Left ventricle myocardium inferior (tissue), 1 donor: Measurements from ENCODE around the gene MSANTD2. TPM values are rescaled to one million over a fixed set of nuclear protein-coding genes. Genes with fewer than 3 reads are reported as not detected.

ENCODE experiments used
- DNase-seq: peaks from one replicate; pipeline ENCODE4 v3.0.0-alpha.2; 2020
- H3K27ac ChIP-seq: fragments of 200-600 bp; replicated peaks from 2 replicates; pipeline ENCODE4 v1.8.0; 2021
- H3K27me3 ChIP-seq: fragments of 200-600 bp; 2 replicates; pipeline ENCODE4 v1.8.0; 2021; ENCODE audit warnings: low read depth
- H3K36me3 ChIP-seq: fragments of 200-600 bp; 2 replicates; pipeline ENCODE4 v1.8.0; 2021
- H3K4me1 ChIP-seq: fragments of 200-600 bp; 2 replicates; pipeline ENCODE4 v1.8.0; 2021
- H3K4me3 ChIP-seq: fragments of 200-600 bp; 2 replicates; pipeline ENCODE4 v1.8.0; 2021; ENCODE audit warnings: mild to moderate bottlenecking, moderate library complexity
- H3K9me3 ChIP-seq: fragments of 200-600 bp; replicated peaks from 2 replicates; pipeline ENCODE4 v1.8.0; 2021
- CTCF ChIP-seq: fragments of 200-600 bp; IDR thresholded peaks from 2 replicates; pipeline ENCODE4 v1.8.0; 2021; ENCODE audit warnings: antibody characterized with exemption, mild to moderate bottlenecking, borderline replicate concordance
- intact Hi-C: fragments of 100-400 bp; cut with micrococcal nuclease; formaldehyde crosslinking; loops from one replicate; pipeline ENCODE4 v1.11.0; 2022
- total RNA-seq: library from RNA; stranded (reverse); fragmentation: NEBNext Ultra II Directional; extraction: Animal tissue kit (Norgen Biotek cat#: 25700); gene quantifications from one replicate; pipeline ENCODE4 v1.2.1, GENCODE V29; 2021
- donor health status: DM: no; HTN: yes; CAD: no; lungs with severe emphysema.

MSANTD2 gene
- total RNA-seq, 1 donor from 2014 or later, result 2.7 TPM

DNA sequence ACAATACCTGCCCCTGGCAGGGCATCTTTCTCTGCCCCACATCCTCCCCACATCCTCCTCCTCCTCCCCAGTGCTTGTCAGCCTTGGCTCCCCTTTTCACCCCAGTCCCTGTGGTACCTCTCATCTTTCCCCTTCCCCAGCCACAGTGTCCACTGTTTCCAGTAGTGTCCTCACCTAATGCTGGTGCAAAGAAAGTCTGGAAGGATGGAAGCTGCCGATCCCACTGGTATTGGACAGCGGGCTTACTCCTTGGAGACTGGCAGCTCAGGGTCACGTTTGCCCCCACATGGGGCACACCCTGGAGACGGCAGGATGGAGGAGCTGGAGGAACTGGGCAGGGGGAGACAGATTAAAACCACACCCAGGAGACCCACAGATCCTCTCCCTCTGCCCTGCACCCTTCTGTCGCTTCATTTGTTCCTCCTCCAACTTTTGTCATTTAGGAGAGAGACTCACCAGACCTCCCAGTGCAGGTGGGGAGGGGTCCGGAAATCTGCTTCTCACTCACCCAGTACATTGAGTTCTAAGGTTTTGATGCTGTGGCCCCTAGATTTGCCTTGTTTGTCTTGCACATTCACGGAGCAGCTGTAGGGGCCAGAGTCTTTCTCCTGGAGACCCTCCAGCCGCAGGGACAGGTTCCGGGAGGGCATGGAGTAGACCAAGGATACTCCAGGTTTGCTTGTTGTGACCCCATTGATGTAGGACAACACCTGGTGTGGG is 44.0 kb downstream of the MSANTD2 start:
- peaks cover 28% of the 10 kb centered on the region for H3K36me3 ChIP-seq
- intact Hi-C loops, result no loop called here
- peaks cover 99% of the 10 kb centered on the region for H3K4me1 ChIP-seq
- H3K27me3 ChIP-seq, result peaks cover 88% of the 10 kb centered on the region
- no peaks in the 10 kb centered on the region for H3K9me3 ChIP-seq
- no peak for TF ChIP-seq CTCF
- H3K27ac ChIP-seq, result peak overlapping the region; percentile 98
- no peak for DNase-seq
- peak overlapping the region; percentile 21 for H3K4me3 ChIP-seq

DNA sequence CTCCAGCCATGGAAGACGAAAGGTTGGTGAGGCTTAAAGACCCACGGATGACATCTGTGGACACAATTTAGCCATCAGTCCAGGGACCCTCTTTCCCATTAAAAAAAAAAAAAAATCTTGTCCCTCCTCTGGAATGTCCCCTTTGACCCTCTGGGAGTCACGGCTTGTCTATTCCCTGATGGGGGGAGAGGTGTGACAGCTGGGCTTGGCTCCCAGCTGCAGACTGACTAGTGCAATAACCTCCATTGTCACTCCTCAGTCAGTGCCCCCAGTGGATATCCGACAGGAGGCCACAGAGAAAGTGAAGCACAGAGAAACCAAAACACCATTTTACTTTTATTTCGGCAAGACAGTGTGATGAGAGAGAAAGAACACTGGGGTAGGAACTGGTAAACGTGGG is 45.5 kb downstream of the MSANTD2 start:
- intact Hi-C loops, result no loop called here
- Histone ChIP-seq H3K36me3 (peaks cover 20% of the 10 kb centered on the region), H3K4me1 (peaks cover 99% of the 10 kb centered on the region)

GRCh38 chr11:124754309-124754708 is 45.9 kb downstream of the MSANTD2 start:
- Histone ChIP-seq H3K27ac (peak overlapping the region; percentile 42), H3K4me3 (no peak overlapping the region), H3K9me3 (no peaks in the 10 kb centered on the region), H3K36me3 (peaks cover 20% of the 10 kb centered on the region), H3K27me3 (peaks cover 88% of the 10 kb centered on the region), H3K4me1 (peaks cover 99% of the 10 kb centered on the region)
- TF ChIP-seq CTCF, result no peak
- DNase-seq, result no peak
- intact Hi-C loops, result no loop called here

More for the DNA sequence above, 45.5 kb downstream of the MSANTD2 start:
- no peak overlapping the region for H3K4me3 ChIP-seq
- no peak for DNase-seq
- H3K27me3 ChIP-seq, result peaks cover 88% of the 10 kb centered on the region
- peak overlapping the region; percentile 42 for H3K27ac ChIP-seq
- no peak for TF ChIP-seq CTCF
- no peaks in the 10 kb centered on the region for H3K9me3 ChIP-seq

- DNase-seq, result no peak
- Histone ChIP-seq H3K4me1 (peaks cover 99% of the 10 kb centered on the region), H3K9me3 (no peaks in the 10 kb centered on the region), H3K36me3 (peaks cover 20% of the 10 kb centered on the region), H3K27ac (peak overlapping the region; percentile 42), H3K27me3 (peaks cover 88% of the 10 kb centered on the region), H3K4me3 (no peak overlapping the region)
- TF ChIP-seq CTCF, result no peak
- intact Hi-C loops, result no loop called here
Observed at GRCh38 chr11:124753624-124754023, 46.6 kb downstream of the MSANTD2 start.

DNA sequence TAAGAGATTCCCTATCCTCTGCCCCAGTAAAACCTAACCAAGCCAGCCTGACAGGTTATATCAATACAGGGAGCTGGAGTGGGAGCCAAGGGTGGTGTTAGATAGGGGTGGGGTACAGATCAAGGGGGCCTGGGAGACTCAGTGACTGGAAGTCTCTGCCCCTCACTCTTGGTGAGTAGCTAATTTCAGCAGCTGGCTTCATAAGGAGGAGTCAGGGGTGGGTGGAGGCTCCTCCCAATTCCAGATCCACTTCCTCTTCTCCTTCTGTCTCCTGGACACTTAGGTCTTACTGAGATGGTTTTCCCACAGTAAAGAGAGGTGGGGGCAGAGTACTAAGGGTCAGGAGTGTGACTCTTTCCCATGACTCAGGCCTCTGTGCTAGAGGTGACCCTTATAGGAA is 47.0 kb downstream of the MSANTD2 start:
- no peaks in the 10 kb centered on the region for H3K9me3 ChIP-seq
- no peak for DNase-seq
- H3K27me3 ChIP-seq, result peaks cover 88% of the 10 kb centered on the region
- peaks cover 99% of the 10 kb centered on the region for H3K4me1 ChIP-seq
- H3K4me3 ChIP-seq, result no peak overlapping the region
- TF ChIP-seq CTCF, result no peak
- intact Hi-C loops, result no loop called here
- H3K27ac ChIP-seq, result peak overlapping the region; percentile 42
- H3K36me3 ChIP-seq, result peaks cover 20% of the 10 kb centered on the region
